Calu3 (cell line): ENCODE results near the gene UPF2. TPM values are rescaled to one million over a fixed set of nuclear protein-coding genes. Genes with fewer than 3 reads are reported as not detected.

Experiments
- BruUV-seq: library from RNA; stranded (reverse); fragments of 400-500 nt; replicated peaks from 2 replicates; lab custom pipeline; 2021; lab: Mats Ljungman, UMichigan
- CTCF ChIA-PET: fragments of 300-600 bp; sonication (Branson Sonifier 250); formaldehyde crosslinking; loops from one replicate; lab custom pipeline; 2022; ENCODE audit warnings: antibody characterized with exemption; lab: Charles Lee
- DNase-seq: peaks from one replicate; pipeline ENCODE4 v3.0.0; 2022
- H3K27ac Mint-ChIP-seq: one replicate; pipeline ENCODE4 v1.8.0; 2022; ENCODE audit warnings: mixed read lengths; ENCODE audit not compliant: unreplicated experiment
- H3K27me3 Mint-ChIP-seq: one replicate; pipeline ENCODE4 v1.8.0; 2022; ENCODE audit warnings: mixed read lengths; ENCODE audit not compliant: unreplicated experiment
- H3K36me3 Mint-ChIP-seq: one replicate; pipeline ENCODE4 v1.8.0; 2022; ENCODE audit warnings: mild to moderate bottlenecking, moderate library complexity, mixed read lengths; ENCODE audit not compliant: insufficient read depth, unreplicated experiment
- H3K4me1 Mint-ChIP-seq: one replicate; pipeline ENCODE4 v1.8.0; 2022; ENCODE audit warnings: mild to moderate bottlenecking, low read depth, mixed read lengths; ENCODE audit not compliant: unreplicated experiment
- H3K4me3 Mint-ChIP-seq: one replicate; pipeline ENCODE4 v1.8.0; 2022; ENCODE audit warnings: mild to moderate bottlenecking, low read depth, moderate library complexity, mixed read lengths; ENCODE audit not compliant: unreplicated experiment
- H3K9me3 Mint-ChIP-seq: one replicate; pipeline ENCODE4 v1.8.0; 2022; ENCODE audit warnings: low read depth, mixed read lengths; ENCODE audit not compliant: unreplicated experiment
- intact Hi-C: fragments of 100-400 bp; cut with micrococcal nuclease; formaldehyde crosslinking; loops from one replicate; pipeline ENCODE4 v1.10.0; 2022; ENCODE audit not compliant: unreplicated experiment
- total RNA-seq: library from RNA; stranded (reverse); gene quantifications from 2 replicates; pipeline ENCODE4 v1.2.3, GENCODE V29; 2022
- TF ChIP-seq, protein P1 (sequence below): fragments of 200-600 bp; IDR thresholded peaks from one replicate; pipeline ENCODE4 v1.8.0; 2022; ENCODE audit warnings: antibody characterized with exemption; ENCODE audit not compliant: unreplicated experiment

Gene UPF2
- total RNA-seq, 1 experiment from 2014 or later: 33.7 TPM

DNA sequence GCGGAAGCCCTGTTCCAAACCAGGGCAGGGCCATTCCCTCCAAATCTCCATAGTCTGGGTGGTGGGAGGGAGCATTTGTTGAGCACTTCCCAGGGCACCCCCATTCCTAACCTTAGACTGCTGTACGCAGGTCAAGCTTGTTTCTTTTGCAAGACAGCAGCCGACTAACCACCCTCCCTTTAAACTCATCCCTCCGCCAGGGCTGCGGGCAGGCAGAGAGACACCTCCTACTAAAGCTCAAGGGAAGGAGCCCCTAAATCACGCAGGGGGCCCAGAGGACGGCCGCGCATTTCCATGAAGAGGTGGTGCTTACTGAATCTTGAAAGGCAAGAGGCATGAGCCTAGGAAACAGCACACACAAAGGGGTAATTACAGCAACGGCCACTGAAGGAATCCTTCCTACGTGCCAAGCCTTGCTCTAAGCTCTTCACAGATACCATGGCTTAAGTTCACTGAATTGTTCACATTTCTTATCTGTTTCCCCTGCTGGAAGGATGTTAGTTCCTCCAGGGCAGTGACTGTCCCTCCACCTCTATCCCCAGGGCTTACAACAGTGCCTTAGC is 129.4 kb downstream of the UPF2 start:
- CTCF ChIA-PET: no interaction called here
- TF ChIP-seq, protein P1, sequence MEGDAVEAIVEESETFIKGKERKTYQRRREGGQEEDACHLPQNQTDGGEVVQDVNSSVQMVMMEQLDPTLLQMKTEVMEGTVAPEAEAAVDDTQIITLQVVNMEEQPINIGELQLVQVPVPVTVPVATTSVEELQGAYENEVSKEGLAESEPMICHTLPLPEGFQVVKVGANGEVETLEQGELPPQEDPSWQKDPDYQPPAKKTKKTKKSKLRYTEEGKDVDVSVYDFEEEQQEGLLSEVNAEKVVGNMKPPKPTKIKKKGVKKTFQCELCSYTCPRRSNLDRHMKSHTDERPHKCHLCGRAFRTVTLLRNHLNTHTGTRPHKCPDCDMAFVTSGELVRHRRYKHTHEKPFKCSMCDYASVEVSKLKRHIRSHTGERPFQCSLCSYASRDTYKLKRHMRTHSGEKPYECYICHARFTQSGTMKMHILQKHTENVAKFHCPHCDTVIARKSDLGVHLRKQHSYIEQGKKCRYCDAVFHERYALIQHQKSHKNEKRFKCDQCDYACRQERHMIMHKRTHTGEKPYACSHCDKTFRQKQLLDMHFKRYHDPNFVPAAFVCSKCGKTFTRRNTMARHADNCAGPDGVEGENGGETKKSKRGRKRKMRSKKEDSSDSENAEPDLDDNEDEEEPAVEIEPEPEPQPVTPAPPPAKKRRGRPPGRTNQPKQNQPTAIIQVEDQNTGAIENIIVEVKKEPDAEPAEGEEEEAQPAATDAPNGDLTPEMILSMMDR: no peak
- H3K9me3 Mint-ChIP-seq: no peaks in the 10 kb centered on the region

DNA sequence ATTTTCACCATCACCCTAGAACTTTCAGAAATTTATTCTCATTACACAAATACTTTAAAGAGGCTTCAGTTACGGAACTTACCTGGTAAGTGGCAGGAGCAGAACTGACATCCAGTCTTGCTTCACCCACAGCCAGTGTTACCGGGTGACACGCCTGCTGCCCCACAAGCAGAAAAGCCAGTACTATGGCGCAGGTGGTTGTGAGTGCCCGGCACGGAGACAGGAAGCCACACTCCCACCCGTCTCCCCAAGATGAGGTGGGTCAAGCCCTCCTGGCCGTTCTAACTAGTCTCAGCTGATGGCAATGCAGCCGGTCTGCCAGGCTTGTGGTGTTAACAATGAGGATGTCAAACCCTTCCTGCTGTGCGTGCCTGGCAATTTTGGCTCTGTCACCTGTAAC is 132.5 kb downstream of the UPF2 start:
- TF ChIP-seq, protein P1: no peak
- BruUV-seq: no TSS peak
- CTCF ChIA-PET: no interaction called here
- H3K4me3 Mint-ChIP-seq: no peak overlapping the region
- no peaks in the 10 kb centered on the region for H3K27me3 Mint-ChIP-seq
- H3K27ac Mint-ChIP-seq: no peak overlapping the region
- H3K36me3 Mint-ChIP-seq: no peaks in the 10 kb centered on the region
- intact Hi-C loops: no loop called here
- no peak for DNase-seq
- no peaks in the 10 kb centered on the region for H3K4me1 Mint-ChIP-seq
- H3K9me3 Mint-ChIP-seq: no peaks in the 10 kb centered on the region

More for the DNA sequence above, 129.4 kb downstream of the UPF2 start:
- Mint-ChIP-seq H3K27me3 (no peaks in the 10 kb centered on the region), H3K4me3 (no peak overlapping the region), H3K36me3 (no peaks in the 10 kb centered on the region), H3K4me1 (no peaks in the 10 kb centered on the region), H3K27ac (no peak overlapping the region)
- intact Hi-C loops: no loop called here
- BruUV-seq: no TSS peak
- DNase-seq: no peak

DNA sequence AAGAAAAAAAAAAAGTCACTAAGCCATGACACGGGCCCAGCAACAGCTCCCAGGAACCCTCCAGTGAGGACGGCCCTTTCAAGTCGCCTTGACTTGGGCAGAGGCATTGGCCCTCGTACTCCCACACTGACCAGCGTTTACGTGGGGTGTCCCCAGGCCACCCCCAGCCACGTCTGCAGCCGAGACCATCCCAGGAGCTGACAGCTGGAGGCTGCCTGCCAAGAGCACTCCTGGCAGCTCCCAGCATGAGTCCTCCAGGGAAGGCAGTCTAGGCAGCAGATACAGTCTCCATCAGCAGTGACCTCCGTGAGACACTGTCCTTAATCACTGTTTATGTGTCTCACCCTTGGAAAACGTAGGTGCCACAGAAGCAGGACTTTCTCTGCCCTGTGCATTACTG is 133.0 kb downstream of the UPF2 start:
- Mint-ChIP-seq H3K4me1 (no peaks in the 10 kb centered on the region), H3K36me3 (no peaks in the 10 kb centered on the region), H3K27me3 (no peaks in the 10 kb centered on the region), H3K4me3 (no peak overlapping the region), H3K27ac (no peak overlapping the region), H3K9me3 (no peaks in the 10 kb centered on the region)
- CTCF ChIA-PET: interaction anchor here (1.0 kb wide), 1 partner anchor 8 kb away, joined by 3 read pairs; no protein-coding TSS in a partner anchor
- no peak for DNase-seq
- BruUV-seq: no TSS peak
- TF ChIP-seq, protein P1: no peak
- intact Hi-C loops: no loop called here

DNA sequence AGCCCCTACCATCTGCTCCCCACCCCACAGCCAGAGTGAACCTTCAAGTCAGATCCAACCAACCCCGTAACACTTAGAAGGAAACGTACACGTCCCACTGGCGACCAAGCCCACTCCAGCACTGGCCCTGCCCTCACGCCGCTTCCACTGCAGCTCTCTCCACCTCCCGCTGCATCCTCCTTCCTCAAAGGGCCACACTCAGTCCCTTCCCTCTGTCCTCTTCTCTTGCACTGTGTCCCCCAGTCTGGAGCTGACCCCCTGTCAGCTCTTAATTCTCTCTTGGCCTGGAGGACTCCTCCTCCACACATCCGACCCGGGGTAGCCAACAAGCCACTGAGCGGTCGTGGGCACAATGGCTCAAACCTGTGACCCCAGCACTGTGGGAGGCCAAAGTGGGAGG is 133.6 kb downstream of the UPF2 start:
- DNase-seq: no peak
- H3K27me3 Mint-ChIP-seq: no peaks in the 10 kb centered on the region
- intact Hi-C loops: no loop called here
- CTCF ChIA-PET: interaction anchor here (1.0 kb wide), 1 partner anchor 9 kb away, joined by 3 read pairs; no protein-coding TSS in a partner anchor
- no TSS peak for BruUV-seq
- H3K4me1 Mint-ChIP-seq: no peaks in the 10 kb centered on the region
- no peak overlapping the region for H3K27ac Mint-ChIP-seq
- H3K9me3 Mint-ChIP-seq: no peaks in the 10 kb centered on the region
- H3K4me3 Mint-ChIP-seq: no peak overlapping the region
- TF ChIP-seq, protein P1: no peak
- no peaks in the 10 kb centered on the region for H3K36me3 Mint-ChIP-seq
